H54 (cell line): ENCODE measurements around the gene GIPC1.

Experiments used
- DNase-seq: peaks from one replicate; pipeline ENCODE4 v3.0.0; 2011; ENCODE audit warnings: low spot score, mixed read lengths; ENCODE audit not compliant: insufficient read length
- FAIRE-seq: peaks from 3 replicates; lab custom pipeline; 2011; peaks lifted over from hg19 to GRCh38; lab: Jason Lieb, UNC
- POLR2A ChIP-seq: IDR thresholded peaks from 2 replicates; pipeline ENCODE4 v1.6.1; 2011; ENCODE audit warnings: low read depth, mild to moderate bottlenecking, low read length

Gene GIPC1

GRCh38 chr19:14528419-14529253, 32.7 kb upstream of the GIPC1 start:
- no peak for TF ChIP-seq POLR2A
- FAIRE-seq = no peak
- DNase-seq = no peak

GRCh38 chr19:14526423-14526822, 30.5 kb upstream of the GIPC1 start:
- TF ChIP-seq POLR2A = no peak
- no peak for DNase-seq
- no peak for FAIRE-seq

- DNase-seq = no peak
- no peak for FAIRE-seq
- TF ChIP-seq POLR2A = no peak
Measured at GRCh38 chr19:14525729-14526128, 29.8 kb upstream of the GIPC1 start.

GRCh38 chr19:14520543-14520942, 24.6 kb upstream of the GIPC1 start:
- FAIRE-seq = no peak
- DNase-seq = no peak
- no peak for TF ChIP-seq POLR2A

GRCh38 chr19:14519860-14520407, 24.0 kb upstream of the GIPC1 start:
- DNase-seq (peak; percentile 83), FAIRE-seq (peak; percentile 81)

GRCh38 chr19:14519245-14519859, 23.4 kb upstream of the GIPC1 start:
- DNase-seq = no peak
- TF ChIP-seq POLR2A = no peak
- FAIRE-seq = no peak

More at GRCh38 chr19:14519860-14520407, 24.0 kb upstream of the GIPC1 start:
- no peak for TF ChIP-seq POLR2A

GRCh38 chr19:14517840-14518505, 22.0 kb upstream of the GIPC1 start, which contains the start of gene DNAJB1:
TSS of gene DNAJB1 (minus strand) at chr19:14518397. CDS start at chr19:14518349, 48 bp downstream.
- FAIRE-seq = no peak
- peak; percentile 75 for DNase-seq
- peak; percentile 99 for TF ChIP-seq POLR2A

GRCh38 chr19:14517446-14517839, 21.5 kb upstream of the GIPC1 start:
- DNase-seq (no peak), FAIRE-seq (no peak)
- no peak for TF ChIP-seq POLR2A

- DNase-seq = no peak
- TF ChIP-seq POLR2A = no peak
- no peak for FAIRE-seq
Measured at GRCh38 chr19:14516746-14517438, 21.0 kb upstream of the GIPC1 start.

GRCh38 chr19:14516048-14516534, 20.2 kb upstream of the GIPC1 start:
- FAIRE-seq (no peak), DNase-seq (no peak)
- TF ChIP-seq POLR2A = no peak

- DNase-seq (no peak), FAIRE-seq (no peak)
- no peak for TF ChIP-seq POLR2A
Measured at GRCh38 chr19:14515501-14516047, 19.6 kb upstream of the GIPC1 start.

- DNase-seq = no peak
- no peak for FAIRE-seq
Measured at GRCh38 chr19:14514215-14514863, 18.4 kb upstream of the GIPC1 start.

More at GRCh38 chr19:14514215-14514863, 18.4 kb upstream of the GIPC1 start:
- no peak for TF ChIP-seq POLR2A
